H1 (cell line): Measurements from ENCODE around the gene PCBD1.

Experiments
- BRCA1 ChIP-seq: IDR thresholded peaks from 2 replicates; pipeline ENCODE4 v1.6.1; 2012; ENCODE audit warnings: low read depth, low read length, improper control_type of control experiment
- CTCF ChIP-seq, 3 experiments: IDR thresholded peaks; 1 replicate in 2 of 3; 2 replicates in 1 of 3; pipeline versions ENCODE4 v1.5.1 to v1.6.1; 2011; ENCODE audit warnings: low read length in 3 of 3, mild to moderate bottlenecking in 3 of 3, inconsistent platforms in 2 of 3, low read depth in 1 of 3, moderate library complexity in 1 of 3; ENCODE audit not compliant: insufficient read depth in 1 of 3; ENCODE audit errors: control extremely low read depth in 1 of 3
- EZH2 ChIP-seq: fragments of 200-600 bp; sonication (generic); IDR thresholded peaks from 2 replicates; pipeline ENCODE4 v1.7.1; 2012; ENCODE audit warnings: low read depth, mild to moderate bottlenecking, moderate library complexity, low read length, inconsistent platforms; ENCODE audit not compliant: severe bottlenecking
- HDAC6 ChIP-seq: IDR thresholded peaks from one replicate; pipeline ENCODE4 v1.7.1; 2012; ENCODE audit warnings: low read depth, mild to moderate bottlenecking, inconsistent platforms, low read length, moderate library complexity
- KDM5A ChIP-seq: fragments of 200-600 bp; IDR thresholded peaks from 2 replicates; pipeline ENCODE4 v1.7.1; 2012; ENCODE audit warnings: mild to moderate bottlenecking, low read length, inconsistent platforms, mixed read lengths
- MAFK ChIP-seq: IDR thresholded peaks from 2 replicates; pipeline ENCODE4 v1.6.1; 2012; ENCODE audit warnings: low read depth, mild to moderate bottlenecking, improper control_type of control experiment, low read length
- POLR2A ChIP-seq, 2 experiments: IDR thresholded peaks; 1 replicate in 1 of 2; 2 replicates in 1 of 2; pipeline ENCODE4 v1.6.1; 2011; ENCODE audit warnings: low read depth in 2 of 2, low read length in 2 of 2, mild to moderate bottlenecking in 2 of 2; ENCODE audit errors: control extremely low read depth in 1 of 2
- RXRA ChIP-seq: IDR thresholded peaks from 2 replicates; pipeline ENCODE4 v1.6.1; 2011; ENCODE audit warnings: low read depth, mild to moderate bottlenecking, low read length, moderate library complexity; ENCODE audit not compliant: insufficient read depth
- SIN3A ChIP-seq, 2 experiments: IDR thresholded peaks in 1 of 2; conservative IDR thresholded peaks in 1 of 2; 2 replicates each; pipeline ENCODE4 v1.6.1; 2011 to 2012; ENCODE audit warnings: low read length in 2 of 2, improper control_type of control experiment in 1 of 2, low read depth in 1 of 2, mild to moderate bottlenecking in 1 of 2
- SUZ12 ChIP-seq: fragments of 200-600 bp; sonication (generic); IDR thresholded peaks from 2 replicates; pipeline ENCODE4 v1.6.1; 2012; ENCODE audit warnings: mild to moderate bottlenecking, inconsistent platforms, low read length, moderate library complexity, mixed read lengths
- TAF1 ChIP-seq: IDR thresholded peaks from 2 replicates; pipeline ENCODE4 v1.6.1; 2011; ENCODE audit warnings: mild to moderate bottlenecking, low read depth, low read length
- TF ChIP-seq, protein P1 (sequence below): IDR thresholded peaks from 2 replicates; pipeline ENCODE4 v1.6.1; 2011; ENCODE audit warnings: low read length, improper control_type of control experiment
- TF ChIP-seq, protein P2 (sequence below): IDR thresholded peaks from 2 replicates; pipeline ENCODE4 v1.6.1; 2012; ENCODE audit warnings: inconsistent platforms

DNA sequence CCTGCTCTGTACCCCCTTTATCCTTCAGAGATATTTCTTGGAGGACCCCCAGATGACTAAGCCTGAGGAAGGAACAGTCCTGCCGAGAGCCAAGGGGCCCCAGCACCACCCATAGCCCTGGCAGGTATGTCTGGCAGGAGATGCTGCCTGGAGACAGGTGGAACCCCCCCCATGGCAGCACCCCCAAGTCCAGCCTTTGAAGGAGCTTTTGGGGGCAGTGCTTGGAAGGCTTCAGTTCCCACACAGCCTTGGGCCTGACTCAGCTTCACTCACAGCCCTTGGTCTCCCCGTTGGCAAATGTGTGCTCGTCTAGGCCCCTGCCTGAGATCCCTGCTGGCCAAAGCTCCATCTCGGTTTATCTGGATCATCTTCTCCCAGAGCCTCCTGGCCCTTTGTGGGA lies 23.0 kb upstream of the PCBD1 start:
- TF ChIP-seq, protein P1, sequence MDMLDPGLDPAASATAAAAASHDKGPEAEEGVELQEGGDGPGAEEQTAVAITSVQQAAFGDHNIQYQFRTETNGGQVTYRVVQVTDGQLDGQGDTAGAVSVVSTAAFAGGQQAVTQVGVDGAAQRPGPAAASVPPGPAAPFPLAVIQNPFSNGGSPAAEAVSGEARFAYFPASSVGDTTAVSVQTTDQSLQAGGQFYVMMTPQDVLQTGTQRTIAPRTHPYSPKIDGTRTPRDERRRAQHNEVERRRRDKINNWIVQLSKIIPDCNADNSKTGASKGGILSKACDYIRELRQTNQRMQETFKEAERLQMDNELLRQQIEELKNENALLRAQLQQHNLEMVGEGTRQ = no peak
- no peak for TF ChIP-seq TAF1
- no peak for TF ChIP-seq SIN3A (conservative IDR thresholded peaks at IDR 0.05 in 1 of 2, IDR thresholded peaks at IDR 0.05 in 1 of 2; ENCODE audit: low read depth in 1 of 2, low read length in 2 of 2)
- no peak for TF ChIP-seq POLR2A (IDR thresholded peaks at IDR 0.05; ENCODE audit: control extremely low read depth in 1 of 2, low read depth in 2 of 2, low read length in 2 of 2)
- TF ChIP-seq EZH2 = no peak
- TF ChIP-seq MAFK = no peak
- no peak for TF ChIP-seq CTCF (IDR thresholded peaks at IDR 0.05; ENCODE audit: control extremely low read depth in 1 of 3, insufficient read depth in 1 of 3, low read depth in 1 of 3, low read length in 3 of 3)
- TF ChIP-seq RXRA = no peak
- TF ChIP-seq BRCA1 = no peak
- TF ChIP-seq HDAC6 = no peak
- no peak for TF ChIP-seq KDM5A
- TF ChIP-seq SUZ12 = no peak
- TF ChIP-seq, protein P2, sequence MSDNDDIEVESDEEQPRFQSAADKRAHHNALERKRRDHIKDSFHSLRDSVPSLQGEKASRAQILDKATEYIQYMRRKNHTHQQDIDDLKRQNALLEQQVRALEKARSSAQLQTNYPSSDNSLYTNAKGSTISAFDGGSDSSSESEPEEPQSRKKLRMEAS = no peak
